KOPT-K1 (cell line): ENCODE measurements around the gene SLC41A3.

Source experiments
- H3K27ac ChIP-seq: fragments of 200-600 bp; sonication (generic); 2 replicates; pipeline ENCODE4 v1.5.1; 2016; ENCODE audit warnings: antibody characterized with exemption, mild to moderate bottlenecking, low read depth, low read length; ENCODE audit not compliant: poor library complexity, severe bottlenecking
- H3K36me3 ChIP-seq: fragments of 200-600 bp; sonication (generic); 2 replicates; pipeline ENCODE4 v1.5.1; 2017; ENCODE audit warnings: antibody characterized with exemption, mild to moderate bottlenecking, low read length, moderate library complexity; ENCODE audit not compliant: insufficient read depth
- H3K9me3 ChIP-seq: fragments of 200-600 bp; sonication (generic); 2 replicates; pipeline ENCODE4 v1.5.1; 2017; ENCODE audit warnings: antibody characterized with exemption, low read length, mild to moderate bottlenecking; ENCODE audit not compliant: insufficient read depth, poor library complexity, severe bottlenecking

The SLC41A3 gene

DNA sequence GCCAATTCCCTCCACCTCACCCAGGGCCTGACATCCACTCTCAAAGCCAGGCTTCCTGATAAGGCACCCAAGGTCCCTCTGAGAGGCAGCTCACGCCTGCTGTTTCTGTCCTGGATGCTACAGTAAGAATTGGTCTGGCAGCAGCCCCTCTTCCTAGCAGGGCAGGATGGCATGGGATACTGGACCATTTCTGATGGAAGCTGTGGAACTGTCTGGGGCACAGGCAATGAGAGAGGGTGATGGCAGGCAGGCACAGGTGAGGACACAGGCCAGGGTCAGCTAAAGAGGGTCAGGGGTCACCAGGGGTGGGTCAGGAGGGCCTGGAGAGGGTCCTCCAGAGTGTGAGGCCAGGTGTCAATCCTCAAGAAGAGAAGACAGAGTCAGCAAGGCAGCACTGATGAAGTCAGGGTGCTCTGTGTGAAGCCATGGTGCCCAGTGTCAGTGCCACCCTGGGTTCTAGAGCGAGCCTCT lies 41.9 kb upstream of the SLC41A3 start:
- Histone ChIP-seq H3K9me3 (no peaks in the 10 kb centered on the region), H3K36me3 (no peaks in the 10 kb centered on the region), H3K27ac (no peak overlapping the region)

DNA sequence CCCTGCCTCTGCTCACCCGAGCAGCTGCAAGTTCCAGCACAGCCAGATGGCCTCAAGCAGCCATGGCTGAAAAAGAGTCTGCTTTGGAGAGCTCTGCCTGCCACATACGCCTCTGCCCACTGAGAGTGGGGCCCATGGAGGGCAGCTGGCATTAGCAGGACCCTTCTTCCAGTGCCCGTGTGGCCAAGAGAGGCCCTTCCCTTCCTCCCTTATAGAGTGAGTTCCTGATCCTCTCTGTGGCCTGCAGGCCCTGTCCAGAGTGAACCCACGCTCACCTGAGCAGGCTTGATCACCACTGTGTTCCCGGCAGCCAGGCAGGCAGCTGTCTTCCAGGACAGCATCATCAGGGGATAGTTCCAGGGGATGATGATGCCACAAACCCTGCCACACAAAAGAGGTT lies 41.4 kb upstream of the SLC41A3 start:
- Histone ChIP-seq H3K27ac (no peak overlapping the region), H3K36me3 (no peaks in the 10 kb centered on the region), H3K9me3 (no peaks in the 10 kb centered on the region)

DNA sequence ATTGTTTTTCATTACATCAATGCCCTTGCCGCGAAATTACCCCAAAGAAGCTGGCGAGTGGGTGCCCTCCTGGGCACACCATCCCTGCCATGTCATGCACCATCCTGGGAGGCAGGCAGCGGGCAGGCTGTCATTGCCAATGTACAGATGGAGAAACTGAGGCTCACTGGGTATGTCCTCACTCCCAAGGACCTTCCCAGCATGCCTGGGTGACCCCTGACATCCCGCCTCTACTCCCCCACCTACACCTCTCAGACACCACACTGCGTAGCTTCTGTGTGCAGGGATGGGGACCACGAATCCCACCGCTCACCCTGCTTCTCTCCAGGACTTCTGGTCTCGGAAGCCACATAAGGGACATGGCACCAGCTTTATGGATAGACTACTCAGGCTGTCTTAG lies 41.0 kb upstream of the SLC41A3 start:
- H3K36me3 ChIP-seq = no peaks in the 10 kb centered on the region
- H3K27ac ChIP-seq = no peak overlapping the region
- H3K9me3 ChIP-seq = no peaks in the 10 kb centered on the region

DNA sequence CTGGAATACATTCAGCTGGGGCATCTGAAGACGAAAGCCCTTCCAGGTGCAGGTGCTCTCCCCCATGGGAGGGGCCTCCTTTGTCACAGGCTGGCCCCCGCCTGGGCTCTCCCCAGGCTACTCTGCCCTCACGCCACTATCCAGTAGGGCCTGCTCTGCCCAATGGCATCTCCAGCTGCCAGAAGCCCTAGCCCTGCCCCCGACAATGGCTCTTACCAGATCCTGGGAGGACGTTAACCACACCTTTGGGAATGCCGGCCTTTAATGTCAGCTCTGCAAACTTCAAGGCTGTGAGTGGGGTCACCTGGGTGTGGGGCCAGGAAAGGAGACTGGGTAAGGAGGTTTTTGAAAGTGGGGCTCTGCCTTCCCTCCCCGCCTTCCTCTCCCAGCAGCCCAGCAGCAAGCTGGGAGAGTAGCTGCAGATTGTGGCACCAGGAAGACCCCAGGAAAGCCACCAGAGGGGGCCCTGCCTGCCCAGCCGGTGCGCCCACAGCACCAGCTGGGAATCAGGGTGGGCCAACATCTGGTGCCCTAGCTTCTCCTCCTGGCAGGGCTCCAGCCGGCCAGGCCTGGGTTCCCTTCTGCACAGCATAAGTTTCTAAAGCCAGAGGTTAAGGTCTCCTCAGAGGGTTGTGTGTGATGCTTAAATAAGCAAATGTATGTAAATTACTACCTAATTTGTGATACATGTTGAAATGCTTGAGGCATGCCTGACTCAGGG lies 40.4 kb upstream of the SLC41A3 start:
- Histone ChIP-seq H3K36me3 (no peaks in the 10 kb centered on the region), H3K9me3 (no peaks in the 10 kb centered on the region), H3K27ac (no peak overlapping the region)

DNA sequence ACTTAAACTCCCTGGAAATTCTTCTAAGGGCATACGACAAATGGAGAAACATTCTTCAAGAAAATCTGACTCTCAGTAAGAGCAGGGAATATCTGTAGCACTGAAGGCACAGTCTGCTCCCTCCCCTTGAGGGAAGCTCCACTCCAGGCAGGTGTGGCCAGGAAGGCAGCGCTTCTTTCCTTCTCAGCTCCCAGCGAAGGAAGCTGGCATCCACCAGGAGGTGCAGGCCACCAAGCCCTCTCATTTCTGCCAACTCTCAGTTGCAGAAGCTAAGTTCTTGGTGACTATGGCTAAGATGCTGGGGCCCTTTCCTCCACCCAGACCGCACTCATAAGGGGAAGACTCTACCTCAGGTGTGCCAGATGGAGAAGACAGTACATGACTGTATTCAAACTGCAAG lies 37.7 kb upstream of the SLC41A3 start:
- no peaks in the 10 kb centered on the region for H3K36me3 ChIP-seq
- H3K27ac ChIP-seq = no peak overlapping the region
- H3K9me3 ChIP-seq = no peaks in the 10 kb centered on the region

DNA sequence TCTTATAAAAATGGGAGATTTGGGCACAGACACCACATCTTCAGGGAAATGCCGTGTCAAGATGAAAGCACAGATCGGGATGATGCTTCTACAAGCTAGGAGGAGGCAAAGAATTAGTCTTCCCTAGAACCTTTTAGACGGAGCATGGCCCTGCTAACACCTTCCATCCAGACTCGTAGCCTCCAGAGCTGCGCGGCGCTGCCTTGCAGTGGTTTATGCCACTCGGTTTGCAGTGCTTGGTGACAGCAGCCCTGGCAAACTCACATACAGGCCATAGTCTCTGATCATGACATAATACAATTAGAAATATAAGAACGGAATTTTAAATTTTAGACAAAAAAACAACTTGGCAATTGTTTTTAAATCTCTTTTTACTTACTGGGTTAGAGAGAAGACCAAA lies 37.1 kb upstream of the SLC41A3 start:
- no peaks in the 10 kb centered on the region for H3K9me3 ChIP-seq
- no peaks in the 10 kb centered on the region for H3K36me3 ChIP-seq
- no peak overlapping the region for H3K27ac ChIP-seq

- no peak overlapping the region for H3K27ac ChIP-seq
- no peaks in the 10 kb centered on the region for H3K36me3 ChIP-seq
- no peaks in the 10 kb centered on the region for H3K9me3 ChIP-seq
These were observed 36.1 kb upstream of the SLC41A3 start for GRCh38 chr3:126119976-126120375.

- Histone ChIP-seq H3K27ac (no peak overlapping the region), H3K36me3 (no peaks in the 10 kb centered on the region), H3K9me3 (no peaks in the 10 kb centered on the region)
These were observed 35.2 kb upstream of the SLC41A3 start for GRCh38 chr3:126119008-126119675.

DNA sequence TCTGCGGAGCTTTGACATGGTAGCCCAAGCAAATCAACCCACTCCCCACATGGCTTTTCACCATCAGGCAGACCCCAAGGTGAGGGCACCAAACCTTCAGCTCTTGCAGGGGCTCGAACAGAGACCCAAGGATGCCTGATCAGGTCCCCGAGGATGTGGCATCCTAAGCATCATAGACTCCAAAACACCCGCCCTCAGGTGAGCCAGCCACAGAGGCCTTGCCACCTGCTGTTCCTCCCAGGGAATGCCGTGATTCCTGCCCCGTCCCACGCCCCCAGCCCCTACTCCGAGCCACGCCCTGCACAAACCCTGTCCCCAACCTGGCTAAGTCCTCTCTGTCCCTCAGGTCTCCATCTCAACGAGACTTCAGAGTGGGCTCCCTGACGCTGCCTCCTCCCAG lies 34.7 kb upstream of the SLC41A3 start:
- H3K9me3 ChIP-seq = no peaks in the 10 kb centered on the region
- no peak overlapping the region for H3K27ac ChIP-seq
- no peaks in the 10 kb centered on the region for H3K36me3 ChIP-seq

GRCh38 chr3:126117786-126118185 lies 33.9 kb upstream of the SLC41A3 start:
- Histone ChIP-seq H3K36me3 (no peaks in the 10 kb centered on the region), H3K9me3 (no peaks in the 10 kb centered on the region), H3K27ac (no peak overlapping the region)

- Histone ChIP-seq H3K27ac (no peak overlapping the region), H3K36me3 (no peaks in the 10 kb centered on the region), H3K9me3 (no peaks in the 10 kb centered on the region)
These were observed 33.3 kb upstream of the SLC41A3 start for GRCh38 chr3:126117212-126117611.

DNA sequence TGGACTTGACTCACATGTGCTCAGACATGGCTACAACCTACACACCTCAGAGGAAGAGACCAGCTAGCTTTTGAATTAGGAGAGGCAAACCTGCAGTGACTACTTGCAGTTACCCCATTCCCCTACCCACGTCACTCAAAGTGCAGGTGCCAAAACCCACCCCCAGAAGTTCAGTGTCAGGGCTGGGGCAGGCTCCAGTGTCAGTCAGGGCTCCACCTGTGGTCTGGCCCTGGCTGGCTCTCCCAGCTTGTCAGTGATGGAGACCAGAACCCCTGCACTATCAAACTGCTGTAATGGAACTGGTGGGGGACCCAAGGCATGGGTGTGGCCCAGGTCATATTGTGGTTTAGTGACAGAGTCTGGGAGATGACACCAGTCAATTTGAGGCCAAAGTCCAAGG lies 32.6 kb upstream of the SLC41A3 start:
- no peak overlapping the region for H3K27ac ChIP-seq
- H3K9me3 ChIP-seq = no peaks in the 10 kb centered on the region
- no peaks in the 10 kb centered on the region for H3K36me3 ChIP-seq

DNA sequence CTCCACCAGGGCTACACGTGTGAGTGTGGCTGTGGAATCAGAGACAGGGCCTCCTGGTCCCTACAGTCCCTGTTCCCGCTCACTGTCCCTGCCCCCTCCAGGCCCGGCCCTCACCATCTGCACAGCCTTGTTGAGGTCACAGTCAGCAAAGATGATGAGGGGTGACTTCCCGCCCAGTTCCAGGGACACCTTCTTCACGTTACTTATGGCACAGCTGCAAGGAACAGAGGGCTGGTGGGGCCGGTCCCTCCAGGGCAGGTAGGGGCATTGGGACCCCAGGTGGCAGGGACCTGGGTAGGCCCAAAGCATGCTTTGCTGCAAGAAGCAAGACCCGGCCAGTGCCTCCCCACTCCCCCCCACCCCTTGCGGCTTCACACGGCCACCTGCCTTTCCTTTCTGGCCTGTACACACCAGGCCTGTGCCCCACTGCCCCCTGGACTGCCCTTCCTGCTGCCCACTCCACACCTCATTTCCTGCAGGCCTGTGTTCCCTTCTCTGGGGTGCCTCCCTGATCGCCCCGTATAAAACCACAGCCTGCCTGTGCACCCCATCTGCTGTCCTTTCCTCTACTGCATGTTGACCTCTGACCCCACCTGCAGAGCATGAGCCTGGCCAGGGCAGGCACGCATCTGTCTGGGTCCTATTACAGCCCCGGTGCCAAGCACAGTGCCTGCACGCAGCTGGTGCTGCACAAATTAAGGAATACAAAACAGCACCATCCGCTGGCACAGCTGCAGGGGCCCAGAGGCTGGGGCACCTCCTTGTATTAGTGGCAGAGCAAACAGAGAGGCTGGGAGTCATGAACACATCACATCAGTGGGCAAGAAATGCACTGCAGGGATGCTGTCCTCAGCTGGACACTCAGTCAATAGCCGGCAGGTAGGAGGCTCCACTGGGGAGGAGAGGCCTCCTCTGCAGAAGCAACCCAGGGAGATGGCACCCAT lies 30.8 kb upstream of the SLC41A3 start:
- Histone ChIP-seq H3K27ac (no peak overlapping the region), H3K9me3 (no peaks in the 10 kb centered on the region), H3K36me3 (no peaks in the 10 kb centered on the region)

DNA sequence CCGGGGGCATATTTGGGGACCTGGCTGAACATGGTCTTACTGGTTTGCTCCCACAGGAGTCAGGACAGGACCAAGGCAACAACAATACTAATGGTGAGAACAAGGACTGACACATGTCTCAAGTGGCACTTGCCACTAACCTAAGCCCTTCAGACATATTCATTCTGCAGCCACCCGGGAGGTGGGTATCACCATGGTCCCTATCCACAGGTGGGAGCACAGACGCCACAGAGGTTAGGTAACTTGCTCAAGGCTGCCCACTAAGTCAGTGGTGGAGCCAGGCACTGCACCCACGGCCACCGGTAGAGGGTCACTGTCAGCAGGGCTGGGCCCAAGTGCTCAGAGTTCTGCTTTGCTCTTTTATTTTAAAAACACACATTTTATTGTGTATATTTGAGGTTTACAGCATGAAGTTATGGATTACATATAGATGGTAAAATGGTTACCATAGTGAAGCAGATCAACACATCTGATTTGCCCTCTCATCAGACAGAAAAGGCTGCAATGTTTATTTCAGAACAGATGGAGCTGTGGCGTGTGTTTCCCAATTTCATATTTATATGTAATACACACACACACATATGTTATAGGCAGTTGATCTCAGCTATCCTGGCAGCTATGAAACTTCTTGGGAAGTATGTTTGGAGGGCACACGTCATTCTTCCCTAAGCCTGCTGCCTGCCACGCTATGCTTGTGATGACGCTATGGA lies 30.0 kb upstream of the SLC41A3 start:
- Histone ChIP-seq H3K36me3 (no peaks in the 10 kb centered on the region), H3K9me3 (no peaks in the 10 kb centered on the region), H3K27ac (no peak overlapping the region)

DNA sequence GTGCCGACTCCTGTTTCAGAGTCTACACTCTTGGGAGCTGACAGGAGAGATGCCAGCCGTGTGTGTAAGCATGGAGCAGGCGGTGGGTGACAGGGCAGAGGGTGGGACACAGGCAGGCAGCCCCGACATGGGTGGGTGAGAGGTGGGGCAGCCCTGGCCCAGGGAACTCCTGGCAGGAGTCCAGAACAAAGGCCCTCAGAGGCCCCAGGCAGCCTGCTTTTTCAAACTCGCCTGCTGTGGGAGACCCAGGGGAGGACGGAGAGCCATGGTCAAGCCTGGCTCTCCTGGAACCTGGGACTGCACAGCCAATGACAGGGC lies 29.3 kb upstream of the SLC41A3 start:
- Histone ChIP-seq H3K27ac (no peak overlapping the region), H3K36me3 (no peaks in the 10 kb centered on the region), H3K9me3 (no peaks in the 10 kb centered on the region)
